Cardiac fibroblast (primary cell): ENCODE data around the gene FGD4.
A peak's percentile ranks its signal among the peaks of the same experiment; 100 is the strongest.

ENCODE experiments used
- DNase-seq, 2 donors: peaks; one replicate each; pipeline versions ENCODE4 v3.0.0 to v3.0.0-alpha.2; 2010; ENCODE audit warnings: low read depth in 2 of 2
- H3K4me3 ChIP-seq, 2 donors: replicated peaks in 1 of 2; 1 replicate in 1 of 2; 2 replicates in 1 of 2; pipeline ENCODE4 v1.5.1; 2011; ENCODE audit warnings: low read depth in 2 of 2, low read length in 2 of 2, mild to moderate bottlenecking in 2 of 2, moderate library complexity in 1 of 2
- CTCF ChIP-seq: IDR thresholded peaks from one replicate; pipeline ENCODE4 v1.5.1; 2011; ENCODE audit warnings: low read depth, mild to moderate bottlenecking, low read length, inconsistent platforms

Gene FGD4

GRCh38 chr12:32587581-32588495 is 188.5 kb downstream of the FGD4 start:
- no peak for TF ChIP-seq CTCF
- DNase-seq, result no peak
- no peak overlapping the region for H3K4me3 ChIP-seq

GRCh38 chr12:32588604-32589003 is 189.2 kb downstream of the FGD4 start:
- TF ChIP-seq CTCF, result no peak
- no peak overlapping the region for H3K4me3 ChIP-seq
- no peak for DNase-seq

GRCh38 chr12:32589165-32589865 is 190.0 kb downstream of the FGD4 start:
- no peak for TF ChIP-seq CTCF
- no peak for DNase-seq
- H3K4me3 ChIP-seq, result no peak overlapping the region

- TF ChIP-seq CTCF, result no peak
- no peak overlapping the region for H3K4me3 ChIP-seq
- peak in 1 of 2 donors; percentile 11 for DNase-seq
These were observed 195.9 kb downstream of the FGD4 start for GRCh38 chr12:32595251-32595650.

GRCh38 chr12:32596030-32596429 is 196.7 kb downstream of the FGD4 start:
- TF ChIP-seq CTCF, result no peak
- H3K4me3 ChIP-seq, result no peak overlapping the region
- DNase-seq, result no peak

GRCh38 chr12:32598688-32599087 is 199.3 kb downstream of the FGD4 start:
- TF ChIP-seq CTCF, result no peak
- DNase-seq, result no peak
- H3K4me3 ChIP-seq, result no peak overlapping the region
